Kidney (tissue), 14 donors: ENCODE measurements around the gene RPN1. TPM values are rescaled to one million over a fixed set of nuclear protein-coding genes. Genes with fewer than 3 reads are reported as not detected.
A peak's percentile ranks its signal among the peaks of the same experiment; 100 is the strongest.

Source experiments
- DNase-seq, 5 donors: peaks; one replicate each; pipeline ENCODE4 v3.0.0-alpha.2; 2013 to 2020
- FAIRE-seq: peaks from 2 replicates; lab custom pipeline; 2012; peaks lifted over from hg19 to GRCh38; lab: Jason Lieb, UNC
- H3K27ac ChIP-seq, 2 donors: one replicate each; pipeline ENCODE4 v1.7.0; 2013; ENCODE audit warnings: low read depth in 2 of 2, low read length in 2 of 2, inconsistent platforms in 1 of 2
- H3K27me3 ChIP-seq: one replicate; pipeline ENCODE4 v1.7.1; 2013; ENCODE audit warnings: low read length, inconsistent platforms; ENCODE audit not compliant: control insufficient read depth, insufficient read depth
- H3K36me3 ChIP-seq, 3 donors: one replicate each; pipeline versions ENCODE4 v1.7.0 to v1.7.1; 2013; ENCODE audit warnings: low read length in 3 of 3, control low read depth in 1 of 3, inconsistent platforms in 1 of 3; ENCODE audit not compliant: insufficient read depth in 3 of 3, control insufficient read depth in 2 of 3
- H3K4me1 ChIP-seq, 3 donors: one replicate each; pipeline versions ENCODE4 v1.7.0 to v1.7.1; 2013; ENCODE audit warnings: low read length in 3 of 3, inconsistent platforms in 1 of 3, low read depth in 1 of 3; ENCODE audit not compliant: control insufficient read depth in 2 of 3, insufficient read depth in 2 of 3
- H3K4me3 ChIP-seq, 3 donors: one replicate each; pipeline versions ENCODE4 v1.7.0 to v1.8.1; 2013; ENCODE audit warnings: low read length in 3 of 3, control low read depth in 1 of 3, inconsistent platforms in 1 of 3
- H3K9ac ChIP-seq, 3 donors: one replicate each; pipeline versions ENCODE4 v1.7.0 to v1.7.1; 2013; ENCODE audit warnings: low read length in 3 of 3, control low read depth in 1 of 3, inconsistent platforms in 1 of 3
- H3K9me3 ChIP-seq, 3 donors: one replicate each; pipeline versions ENCODE4 v1.7.0 to v1.7.1; 2013; ENCODE audit warnings: low read length in 3 of 3, control low read depth in 1 of 3, inconsistent platforms in 1 of 3; ENCODE audit not compliant: control insufficient read depth in 2 of 3, insufficient read depth in 1 of 3
- CTCF ChIP-seq: IDR thresholded peaks from 3 replicates; pipeline ENCODE4 v1.5.1; 2012; ENCODE audit warnings: mild to moderate bottlenecking, moderate library complexity, borderline replicate concordance; ENCODE audit not compliant: insufficient read depth; ENCODE audit errors: extremely low read depth
- intact Hi-C: fragments of 100-400 bp; cut with DNase I; formaldehyde crosslinking; loops from one replicate; pipeline ENCODE4 v1.11.1; 2022
- polyA plus RNA-seq: library from polyadenylated mRNA; stranded (reverse); fragments of 350-450 nt; fragmentation: Illumina TruSeq; extraction: RNeasy Lipid Tissue Mini Kit (QIAGEN cat#74804); gene quantifications from one replicate; pipeline ENCODE4 v1.2.3, GENCODE V29; 2014; ENCODE audit warnings: low read depth, low replicate concordance; ENCODE audit not compliant: insufficient read depth
- total RNA-seq: library from RNA; stranded (reverse); fragmentation: NEBNext Ultra II Directional; extraction: Animal tissue kit (Norgen Biotek cat#: 25700); gene quantifications from one replicate; pipeline ENCODE4 v1.2.1, GENCODE V29; 2021
- donor health status: control.
- donor health status: control.
- donor health status: control.
- donor health status: control.
- donor health status: control.
- donor health status: DM: yes; HTN: yes; CAD: no.
- donor health status: Normal renal cell carcinoma (clear cell type).

RPN1 gene
- total and polyA plus RNA-seq, 2 donors from 2014 or later, result 192 to 234 TPM

- DNase-seq (no peak), FAIRE-seq (no peak)
- TF ChIP-seq CTCF, result no peak
- Histone ChIP-seq H3K9ac (no peak overlapping the region), H3K4me1 (peaks cover 0 to 2% (median 0%) of the 10 kb centered on the region in 3 donors), H3K36me3 (no peaks in the 10 kb centered on the region), H3K9me3 (peaks cover 0 to 2% (median 0%) of the 10 kb centered on the region in 3 donors), H3K27ac (no peak overlapping the region), H3K4me3 (no peak overlapping the region), H3K27me3 (no peaks in the 10 kb centered on the region)
- intact Hi-C loops, result no loop called here
These were observed 64.6 kb downstream of the RPN1 start for GRCh38 chr3:128585974-128586373.

- Histone ChIP-seq H3K4me1 (peaks cover 0 to 2% (median 0%) of the 10 kb centered on the region in 3 donors), H3K9ac (no peak overlapping the region), H3K36me3 (no peaks in the 10 kb centered on the region), H3K9me3 (peaks cover 0 to 2% (median 0%) of the 10 kb centered on the region in 3 donors), H3K4me3 (no peak overlapping the region), H3K27ac (no peak overlapping the region), H3K27me3 (no peaks in the 10 kb centered on the region)
- no peak for TF ChIP-seq CTCF
- no peak for FAIRE-seq
- no peak for DNase-seq
- intact Hi-C loops, result no loop called here
These were observed 65.4 kb downstream of the RPN1 start for GRCh38 chr3:128585189-128585588.

- FAIRE-seq, result no peak
- H3K27ac ChIP-seq, result no peak overlapping the region
These were observed 66.1 kb downstream of the RPN1 start for GRCh38 chr3:128584412-128585020.

More at GRCh38 chr3:128584412-128585020, 66.1 kb downstream of the RPN1 start:
- Histone ChIP-seq H3K9ac (no peak overlapping the region), H3K36me3 (no peaks in the 10 kb centered on the region), H3K4me3 (no peak overlapping the region), H3K27me3 (no peaks in the 10 kb centered on the region), H3K4me1 (peaks cover 0 to 2% (median 0%) of the 10 kb centered on the region in 3 donors), H3K9me3 (peaks cover 0 to 4% (median 0%) of the 10 kb centered on the region in 3 donors)
- TF ChIP-seq CTCF, result peak; percentile 93
- intact Hi-C loops, result no loop called here
- peak; percentile 84 to 94 (median 87) for DNase-seq
